ENCODE measurements around the gene ARHGEF7. TPM values are rescaled to one million over a fixed set of nuclear protein-coding genes. Genes with fewer than 3 reads are reported as not detected.

Gene ARHGEF7
- total RNA-seq, 2 donors from 2014 or later = 49.5 to 53.5 TPM

DNA sequence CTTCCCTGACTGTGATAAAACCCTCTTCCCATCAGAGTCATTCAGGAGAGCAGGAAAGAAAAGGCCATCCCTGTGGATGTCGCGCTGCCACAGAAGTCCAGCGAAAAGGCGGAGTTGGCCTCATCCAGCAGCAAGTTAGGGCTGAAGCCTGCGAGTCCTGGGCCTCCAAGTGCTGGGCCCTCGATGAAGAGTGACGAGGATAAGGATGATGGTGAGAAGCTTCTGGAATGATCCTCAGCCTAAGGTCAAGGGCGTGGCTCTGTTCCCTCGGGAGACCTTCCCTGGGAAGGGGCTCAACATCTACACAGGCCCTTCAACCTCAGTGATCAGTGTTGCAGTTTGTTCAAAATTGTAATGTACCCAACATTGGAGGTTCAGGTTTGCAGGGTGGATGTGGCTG, 227.6 kb downstream of the ARHGEF7 start:
- no peaks in the 10 kb centered on the region for H3K4me1 ChIP-seq (ENCODE audit: control insufficient read depth, insufficient read depth, low read length)
- TF ChIP-seq, protein P1, sequence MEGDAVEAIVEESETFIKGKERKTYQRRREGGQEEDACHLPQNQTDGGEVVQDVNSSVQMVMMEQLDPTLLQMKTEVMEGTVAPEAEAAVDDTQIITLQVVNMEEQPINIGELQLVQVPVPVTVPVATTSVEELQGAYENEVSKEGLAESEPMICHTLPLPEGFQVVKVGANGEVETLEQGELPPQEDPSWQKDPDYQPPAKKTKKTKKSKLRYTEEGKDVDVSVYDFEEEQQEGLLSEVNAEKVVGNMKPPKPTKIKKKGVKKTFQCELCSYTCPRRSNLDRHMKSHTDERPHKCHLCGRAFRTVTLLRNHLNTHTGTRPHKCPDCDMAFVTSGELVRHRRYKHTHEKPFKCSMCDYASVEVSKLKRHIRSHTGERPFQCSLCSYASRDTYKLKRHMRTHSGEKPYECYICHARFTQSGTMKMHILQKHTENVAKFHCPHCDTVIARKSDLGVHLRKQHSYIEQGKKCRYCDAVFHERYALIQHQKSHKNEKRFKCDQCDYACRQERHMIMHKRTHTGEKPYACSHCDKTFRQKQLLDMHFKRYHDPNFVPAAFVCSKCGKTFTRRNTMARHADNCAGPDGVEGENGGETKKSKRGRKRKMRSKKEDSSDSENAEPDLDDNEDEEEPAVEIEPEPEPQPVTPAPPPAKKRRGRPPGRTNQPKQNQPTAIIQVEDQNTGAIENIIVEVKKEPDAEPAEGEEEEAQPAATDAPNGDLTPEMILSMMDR (conservative IDR thresholded peaks at IDR 0.05) = no peak
- peak; percentile 29 for DNase-seq
- Mint-ChIP-seq H3K4me3 (no peak overlapping the region), H3K36me3 (ENCODE audit: low read depth) (no peaks in the 10 kb centered on the region), H3K9me3 (no peaks in the 10 kb centered on the region), H3K4me1 (peaks cover 6% of the 10 kb centered on the region), H3K27me3 (ENCODE audit: insufficient read depth) (no peaks in the 10 kb centered on the region), H3K27ac (no peak overlapping the region)
- no peak overlapping the region for H3K4me3 ChIP-seq (ENCODE audit: low read length)
- 95 to 100% methylated on average over 2 to 9 of the region's 9 CpGs for WGBS, 2 experiments (ENCODE audit: insufficient coverage in 1 of 2, insufficient read length in 1 of 2)
- H3K36me3 ChIP-seq (ENCODE audit: control insufficient read depth, insufficient read depth, low read length) = no peaks in the 10 kb centered on the region
- H3K9ac ChIP-seq (ENCODE audit: extremely low read depth, low read length, poor library complexity, severe bottlenecking) = no peak overlapping the region
- H3K9me3 ChIP-seq (ENCODE audit: control insufficient read depth, low read length) = no peaks in the 10 kb centered on the region
- H3K27me3 ChIP-seq (ENCODE audit: control insufficient read depth, insufficient read depth, low read length, poor library complexity, severe bottlenecking) = no peaks in the 10 kb centered on the region
- no peak overlapping the region for H3K27ac ChIP-seq (ENCODE audit: low read depth, low read length)

DNA sequence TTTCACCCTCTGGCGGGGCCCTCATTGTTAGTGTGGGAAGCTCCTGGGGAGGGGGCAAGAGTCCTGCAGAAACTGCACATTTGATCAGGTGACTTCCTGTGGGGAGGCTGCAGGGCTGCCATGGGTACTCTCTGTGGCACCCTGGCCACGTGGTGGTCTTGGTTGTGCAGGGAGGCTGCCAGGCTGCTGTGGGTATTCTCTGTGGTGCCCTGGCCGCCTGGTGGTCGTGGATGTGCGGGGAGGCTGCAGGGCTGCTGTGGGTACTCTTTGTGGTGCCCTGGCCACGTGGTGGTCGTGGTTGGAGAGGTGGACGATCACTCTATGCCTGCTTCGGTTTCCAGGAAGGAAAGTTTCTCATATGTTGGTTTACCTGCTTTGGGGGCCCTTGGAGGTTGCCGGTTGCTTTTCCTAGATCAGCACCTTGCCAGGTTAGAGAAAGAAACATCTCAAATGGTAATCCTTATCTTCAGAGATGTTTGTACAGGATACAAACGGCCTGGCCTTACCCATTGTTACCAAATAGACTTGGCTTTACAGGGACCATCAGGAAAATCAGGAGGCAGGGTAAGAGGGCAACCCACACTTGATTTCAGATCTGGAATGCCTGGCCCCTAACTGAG, 228.2 kb downstream of the ARHGEF7 start:
- Mint-ChIP-seq H3K27me3 (ENCODE audit: insufficient read depth) (no peaks in the 10 kb centered on the region), H3K4me1 (peaks cover 6% of the 10 kb centered on the region), H3K27ac (no peak overlapping the region), H3K9me3 (no peaks in the 10 kb centered on the region), H3K4me3 (no peak overlapping the region), H3K36me3 (ENCODE audit: low read depth) (no peaks in the 10 kb centered on the region)
- Histone ChIP-seq H3K9ac (ENCODE audit: extremely low read depth, low read length, poor library complexity, severe bottlenecking) (no peak overlapping the region), H3K9me3 (ENCODE audit: control insufficient read depth, low read length) (no peaks in the 10 kb centered on the region), H3K4me1 (ENCODE audit: control insufficient read depth, insufficient read depth, low read length) (no peaks in the 10 kb centered on the region), H3K27me3 (ENCODE audit: control insufficient read depth, insufficient read depth, low read length, poor library complexity, severe bottlenecking) (no peaks in the 10 kb centered on the region), H3K36me3 (ENCODE audit: control insufficient read depth, insufficient read depth, low read length) (no peaks in the 10 kb centered on the region), H3K27ac (ENCODE audit: low read depth, low read length) (no peak overlapping the region), H3K4me3 (ENCODE audit: low read length) (no peak overlapping the region)
- no peak for DNase-seq
- TF ChIP-seq, protein P1 (conservative IDR thresholded peaks at IDR 0.05) = peak; percentile 11
- 86 to 98% methylated on average over 6 to 11 of the region's 11 CpGs for WGBS, 2 experiments (ENCODE audit: insufficient coverage in 1 of 2, insufficient read length in 1 of 2)

- Histone ChIP-seq H3K9ac (ENCODE audit: extremely low read depth, low read length, poor library complexity, severe bottlenecking) (no peak overlapping the region), H3K27me3 (ENCODE audit: control insufficient read depth, insufficient read depth, low read length, poor library complexity, severe bottlenecking) (no peaks in the 10 kb centered on the region), H3K27ac (ENCODE audit: low read depth, low read length) (no peak overlapping the region), H3K4me3 (ENCODE audit: low read length) (no peak overlapping the region), H3K36me3 (ENCODE audit: control insufficient read depth, insufficient read depth, low read length) (no peaks in the 10 kb centered on the region), H3K9me3 (ENCODE audit: control insufficient read depth, low read length) (no peaks in the 10 kb centered on the region), H3K4me1 (ENCODE audit: control insufficient read depth, insufficient read depth, low read length) (no peaks in the 10 kb centered on the region)
- peak; percentile 95 for DNase-seq
- peaks cover 3% of the 10 kb centered on the region for H3K9me3 Mint-ChIP-seq
- H3K27ac Mint-ChIP-seq = no peak overlapping the region
- WGBS, 2 experiments (ENCODE audit: insufficient coverage in 1 of 2, insufficient read length in 1 of 2) = 67 to 75% methylated on average over 20 to 25 of the region's 25 CpGs
- H3K4me1 Mint-ChIP-seq = peaks cover 6% of the 10 kb centered on the region
- no peaks in the 10 kb centered on the region for H3K36me3 Mint-ChIP-seq (ENCODE audit: low read depth)
- no peak overlapping the region for H3K4me3 Mint-ChIP-seq
- TF ChIP-seq, protein P1 (conservative IDR thresholded peaks at IDR 0.05) = peak; percentile 85
- H3K27me3 Mint-ChIP-seq (ENCODE audit: insufficient read depth) = peaks cover 1% of the 10 kb centered on the region
Measured at GRCh38 chr13:111344471-111345191, 229.5 kb downstream of the ARHGEF7 start.
